ENCODE results near the gene SYNC.
"Not testable (repeated sequence)": the region's sequence is repeated elsewhere in the genome, so short reads cannot be mapped to it uniquely, and the experiment has no call there.

Gene SYNC

DNA sequence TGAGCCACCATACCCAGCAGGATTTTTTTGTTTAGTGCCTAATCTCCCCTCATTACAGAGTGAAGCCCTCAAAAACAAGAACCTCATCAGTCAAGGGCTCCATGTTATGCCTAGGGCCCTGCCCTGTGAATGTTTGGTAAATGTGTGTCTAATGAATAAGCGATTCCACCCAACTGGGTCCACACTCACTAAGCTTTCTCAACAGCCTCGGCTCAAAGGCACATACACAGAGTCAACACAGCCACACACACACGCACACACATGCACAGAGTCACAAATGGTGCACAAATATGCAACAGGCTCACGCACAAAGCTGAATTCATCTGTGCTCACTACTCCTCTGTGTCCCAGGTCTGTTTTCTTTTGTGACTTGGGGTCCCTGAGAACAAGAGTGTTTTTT, 11.7 kb upstream of the SYNC start:
- Histone ChIP-seq H3K9me3 (ENCODE audit: control insufficient read depth, low read length) (no peaks in the 10 kb centered on the region), H3K4me1 (peaks cover 4% of the 10 kb centered on the region), H3K27ac (no peak overlapping the region), H3K9ac (no peak overlapping the region), H2AFZ (no peak overlapping the region), H3K79me2 (no peaks in the 10 kb centered on the region), H3K4me2 (ENCODE audit: low read length) (no peak overlapping the region), H3K36me3 (ENCODE audit: control insufficient read depth, insufficient read depth, low read length) (no peaks in the 10 kb centered on the region), H3K4me3 (ENCODE audit: low read depth, low read length) (no peak overlapping the region), H3K27me3 (ENCODE audit: control insufficient read depth, insufficient read depth, low read length) (no peaks in the 10 kb centered on the region)
- no peak for TF ChIP-seq CTCF (IDR thresholded peaks at IDR 0.05)

DNA sequence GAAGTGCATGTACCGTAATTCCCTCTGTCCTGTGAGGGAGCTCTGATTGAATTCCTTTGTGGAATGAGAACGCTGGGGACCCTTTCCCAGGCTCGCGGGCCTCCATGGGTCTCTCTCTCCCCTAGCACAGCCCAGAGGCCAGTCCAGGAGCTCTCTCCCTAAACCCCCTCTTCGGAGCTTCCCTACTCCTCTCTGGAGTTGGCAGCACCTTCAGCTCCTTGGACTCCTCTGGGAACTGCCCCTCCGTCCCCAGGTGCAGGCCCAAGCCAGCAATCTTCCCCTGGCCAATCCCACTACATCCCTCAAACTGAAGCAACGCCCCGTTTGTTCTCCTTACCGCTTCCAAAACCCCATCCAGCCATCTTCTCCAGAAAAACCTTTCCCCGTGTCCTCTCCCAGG, 10.5 kb upstream of the SYNC start:
- Histone ChIP-seq H3K4me1 (peaks cover 4% of the 10 kb centered on the region), H3K4me3 (ENCODE audit: low read depth, low read length) (no peak overlapping the region), H3K9me3 (ENCODE audit: control insufficient read depth, low read length) (no peaks in the 10 kb centered on the region), H3K79me2 (no peaks in the 10 kb centered on the region), H2AFZ (no peak overlapping the region), H3K27ac (no peak overlapping the region), H3K36me3 (ENCODE audit: control insufficient read depth, insufficient read depth, low read length) (no peaks in the 10 kb centered on the region), H3K9ac (no peak overlapping the region), H3K4me2 (ENCODE audit: low read length) (no peak overlapping the region), H3K27me3 (ENCODE audit: control insufficient read depth, insufficient read depth, low read length) (no peaks in the 10 kb centered on the region)
- TF ChIP-seq CTCF (IDR thresholded peaks at IDR 0.05) = no peak

GRCh38 chr1:32711221-32711620, 8.7 kb upstream of the SYNC start:
- H3K79me2 ChIP-seq; H3K9ac ChIP-seq; H3K9me3 ChIP-seq (ENCODE audit: control insufficient read depth, low read length); H2AFZ ChIP-seq; H3K27ac ChIP-seq; H3K27me3 ChIP-seq (ENCODE audit: control insufficient read depth, insufficient read depth, low read length); H3K4me3 ChIP-seq (ENCODE audit: low read depth, low read length); H3K4me2 ChIP-seq (ENCODE audit: low read length); H3K36me3 ChIP-seq (ENCODE audit: control insufficient read depth, insufficient read depth, low read length); H3K4me1 ChIP-seq: not testable (repeated sequence)

DNA sequence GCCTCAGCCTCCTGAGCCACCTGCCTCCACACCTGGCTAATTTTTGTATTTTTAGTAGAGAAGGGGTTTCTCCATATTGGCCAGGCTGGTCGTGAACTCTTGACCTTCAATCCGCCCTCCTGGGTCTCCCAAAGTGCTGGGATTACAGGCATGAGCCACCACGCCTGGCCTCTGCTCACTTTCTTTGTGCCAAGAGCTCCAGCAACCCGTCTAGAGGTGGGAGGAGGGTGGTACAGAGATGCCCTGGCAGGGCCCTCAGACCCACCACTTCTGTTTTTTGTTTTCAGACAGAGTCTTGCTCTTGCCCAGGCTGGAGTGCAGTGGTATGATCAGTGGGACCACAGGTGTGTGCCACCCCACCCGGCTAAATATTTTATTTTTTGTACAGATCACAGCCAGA, 6.9 kb upstream of the SYNC start:
- no peaks in the 10 kb centered on the region for H3K9me3 ChIP-seq (ENCODE audit: control insufficient read depth, low read length)
- no peak overlapping the region for H3K4me2 ChIP-seq (ENCODE audit: low read length)
- H3K9ac ChIP-seq = no peak overlapping the region
- no peak overlapping the region for H3K4me3 ChIP-seq (ENCODE audit: low read depth, low read length)
- H3K79me2 ChIP-seq = no peaks in the 10 kb centered on the region
- H3K27ac ChIP-seq = no peak overlapping the region
- H3K27me3 ChIP-seq (ENCODE audit: control insufficient read depth, insufficient read depth, low read length) = no peaks in the 10 kb centered on the region
- H3K36me3 ChIP-seq (ENCODE audit: control insufficient read depth, insufficient read depth, low read length) = no peaks in the 10 kb centered on the region
- no peaks in the 10 kb centered on the region for H3K4me1 ChIP-seq
- H2AFZ ChIP-seq = no peak overlapping the region
- TF ChIP-seq CTCF (IDR thresholded peaks at IDR 0.05) = no peak

GRCh38 chr1:32709075-32709474, 6.5 kb upstream of the SYNC start:
- H3K27ac ChIP-seq = no peak overlapping the region
- no peak overlapping the region for H3K4me2 ChIP-seq (ENCODE audit: low read length)
- H3K9me3 ChIP-seq (ENCODE audit: control insufficient read depth, low read length) = no peaks in the 10 kb centered on the region
- no peak overlapping the region for H3K9ac ChIP-seq
- no peaks in the 10 kb centered on the region for H3K79me2 ChIP-seq
- H3K4me3 ChIP-seq (ENCODE audit: low read depth, low read length) = no peak overlapping the region
- no peaks in the 10 kb centered on the region for H3K4me1 ChIP-seq
- H2AFZ ChIP-seq = no peak overlapping the region
- no peak for TF ChIP-seq CTCF (IDR thresholded peaks at IDR 0.05)
- no peaks in the 10 kb centered on the region for H3K36me3 ChIP-seq (ENCODE audit: control insufficient read depth, insufficient read depth, low read length)
- H3K27me3 ChIP-seq (ENCODE audit: control insufficient read depth, insufficient read depth, low read length) = no peaks in the 10 kb centered on the region

Measured in parathyroid adenoma (tissue), 2 donors.